Loucy (cell line): Measurements from ENCODE around the gene SDCBP2.
A peak's percentile ranks its signal among the peaks of the same experiment; 100 is the strongest.

Experiments
- H2AFZ ChIP-seq: fragments of 200-600 bp; sonication (generic); 2 replicates; pipeline ENCODE4 v1.6.0; 2016; ENCODE audit warnings: antibody characterized with exemption, mild to moderate bottlenecking, low read length, moderate library complexity
- H3F3A ChIP-seq: fragments of 200-600 bp; 2 replicates; pipeline ENCODE4 v1.6.0; 2016; ENCODE audit warnings: antibody characterized with exemption, low read depth, mild to moderate bottlenecking
- H3K27me3 ChIP-seq: fragments of 200-600 bp; sonication (generic); 2 replicates; pipeline ENCODE4 v1.6.1; 2014; ENCODE audit warnings: low read length, mild to moderate bottlenecking; ENCODE audit not compliant: insufficient read depth, poor library complexity, severe bottlenecking
- H3K36me3 ChIP-seq: fragments of 200-600 bp; sonication (generic); 2 replicates; pipeline ENCODE4 v1.6.1; 2016; ENCODE audit warnings: low read length; ENCODE audit not compliant: insufficient read depth
- H3K4me1 ChIP-seq: fragments of 200-600 bp; sonication (generic); 2 replicates; pipeline ENCODE4 v1.5.1; 2014; ENCODE audit warnings: low read length, mild to moderate bottlenecking; ENCODE audit not compliant: insufficient read depth, poor library complexity, severe bottlenecking
- H3K4me2 ChIP-seq: fragments of 200-600 bp; sonication (generic); 2 replicates; pipeline ENCODE4 v1.6.0; 2014; ENCODE audit warnings: antibody characterized with exemption, low read length, low read depth, mild to moderate bottlenecking; ENCODE audit not compliant: poor library complexity, severe bottlenecking
- H3K4me3 ChIP-seq: fragments of 200-600 bp; sonication (generic); 2 replicates; pipeline ENCODE4 v1.5.1; 2014; ENCODE audit warnings: low read length, mild to moderate bottlenecking, mixed read lengths; ENCODE audit not compliant: poor library complexity, severe bottlenecking
- H3K79me2 ChIP-seq: fragments of 200-600 bp; sonication (generic); 2 replicates; pipeline ENCODE4 v1.6.1; 2014; ENCODE audit warnings: low read length; ENCODE audit not compliant: insufficient read depth
- H3K9ac ChIP-seq: fragments of 200-600 bp; sonication (generic); 2 replicates; pipeline ENCODE4 v1.6.0; 2014; ENCODE audit warnings: mild to moderate bottlenecking, low read depth, low read length, moderate library complexity; ENCODE audit not compliant: poor library complexity, severe bottlenecking
- H3K9me2 ChIP-seq: fragments of 200-600 bp; sonication (generic); replicated peaks from 2 replicates; pipeline ENCODE4 v1.6.1; 2016; ENCODE audit warnings: low read depth, low read length, mixed read lengths
- H3K9me3 ChIP-seq: fragments of 200-600 bp; sonication (generic); 2 replicates; pipeline ENCODE4 v1.6.1; 2014; ENCODE audit warnings: mild to moderate bottlenecking, antibody characterized with exemption, low read length, low read depth; ENCODE audit not compliant: insufficient read depth
- H4K20me1 ChIP-seq: fragments of 200-600 bp; sonication (generic); 2 replicates; pipeline ENCODE4 v1.6.0; 2014; ENCODE audit warnings: antibody characterized with exemption, low read length, mild to moderate bottlenecking; ENCODE audit not compliant: insufficient read depth, poor library complexity, severe bottlenecking
- CTCF ChIP-seq: fragments of 200-600 bp; sonication (generic); conservative IDR thresholded peaks from 2 replicates; pipeline ENCODE4 v1.5.1; 2014; ENCODE audit warnings: mild to moderate bottlenecking, antibody characterized with exemption, low read length
- EZH2phosphoT487 ChIP-seq: fragments of 200-600 bp; IDR thresholded peaks from 2 replicates; pipeline ENCODE4 v1.6.1; 2018; ENCODE audit warnings: antibody characterized with exemption, mild to moderate bottlenecking, moderate library complexity, borderline replicate concordance

Gene SDCBP2

GRCh38 chr20:1367479-1367878 is 38.5 kb upstream of the SDCBP2 start:
- Histone ChIP-seq H3K9ac (no peak overlapping the region), H3K9me3 (no peaks in the 10 kb centered on the region), H3K9me2 (no peaks in the 10 kb centered on the region), H3K4me1 (peaks cover 32% of the 10 kb centered on the region), H3K4me2 (no peak overlapping the region), H3K4me3 (no peak overlapping the region), H2AFZ (no peak overlapping the region), H3K79me2 (peaks cover 19% of the 10 kb centered on the region), H3F3A (no peaks in the 10 kb centered on the region), H3K27me3 (no peaks in the 10 kb centered on the region), H4K20me1 (peaks cover 3% of the 10 kb centered on the region), H3K36me3 (peaks cover 53% of the 10 kb centered on the region)
- TF ChIP-seq EZH2phosphoT487, result no peak
- TF ChIP-seq CTCF, result no peak

- Histone ChIP-seq H3K4me2 (peak overlapping the region; percentile 61), H3K4me1 (peaks cover 38% of the 10 kb centered on the region), H3K4me3 (peak overlapping the region; percentile 33), H4K20me1 (peaks cover 3% of the 10 kb centered on the region), H3K36me3 (peaks cover 39% of the 10 kb centered on the region), H3K9me3 (no peaks in the 10 kb centered on the region), H3K9ac (peak overlapping the region; percentile 23), H3K9me2 (no peaks in the 10 kb centered on the region), H3K27me3 (no peaks in the 10 kb centered on the region), H2AFZ (no peak overlapping the region), H3K79me2 (peaks cover 9% of the 10 kb centered on the region; the same call in 1 of the 2 replicates), H3F3A (no peaks in the 10 kb centered on the region)
- TF ChIP-seq EZH2phosphoT487, result no peak
- TF ChIP-seq CTCF, result no peak
These were observed 35.2 kb upstream of the SDCBP2 start for GRCh38 chr20:1364106-1364505.

GRCh38 chr20:1363522-1363921 is 34.6 kb upstream of the SDCBP2 start:
- TF ChIP-seq CTCF (no peak), EZH2phosphoT487 (no peak)
- H3K36me3 ChIP-seq, result peaks cover 39% of the 10 kb centered on the region
- peaks cover 3% of the 10 kb centered on the region for H4K20me1 ChIP-seq
- peak overlapping the region; percentile 61 for H3K4me2 ChIP-seq
- peaks cover 9% of the 10 kb centered on the region; the same call in 1 of the 2 replicates for H3K79me2 ChIP-seq
- no peaks in the 10 kb centered on the region for H3F3A ChIP-seq
- peak overlapping the region; percentile 23 for H3K9ac ChIP-seq
- H3K9me3 ChIP-seq, result no peaks in the 10 kb centered on the region
- peaks cover 36% of the 10 kb centered on the region for H3K4me1 ChIP-seq
- H3K9me2 ChIP-seq, result no peaks in the 10 kb centered on the region
- no peaks in the 10 kb centered on the region for H3K27me3 ChIP-seq
- no peak overlapping the region for H2AFZ ChIP-seq
- peak overlapping the region; percentile 33 for H3K4me3 ChIP-seq
